Stimulated activated CD4-positive, alpha-beta T cell treated with anti-CD3 and anti-CD28 coated beads, Interleukin-1b, Interleukin-23, amount 100 ng/mL, for 1 hour (primary cell): ENCODE data around the gene TLE5.
A peak's percentile ranks its signal among the peaks of the same experiment; 100 is the strongest.
"Not testable (repeated sequence)": the region's sequence is repeated elsewhere in the genome, so short reads cannot be mapped to it uniquely, and the experiment has no call there.

ENCODE experiments used
- DNase-seq, 2 donors: peaks; one replicate each; pipeline ENCODE4 v3.0.0-alpha.2; 2020; ENCODE audit warnings: low read depth in 2 of 2

The TLE5 gene

DNA sequence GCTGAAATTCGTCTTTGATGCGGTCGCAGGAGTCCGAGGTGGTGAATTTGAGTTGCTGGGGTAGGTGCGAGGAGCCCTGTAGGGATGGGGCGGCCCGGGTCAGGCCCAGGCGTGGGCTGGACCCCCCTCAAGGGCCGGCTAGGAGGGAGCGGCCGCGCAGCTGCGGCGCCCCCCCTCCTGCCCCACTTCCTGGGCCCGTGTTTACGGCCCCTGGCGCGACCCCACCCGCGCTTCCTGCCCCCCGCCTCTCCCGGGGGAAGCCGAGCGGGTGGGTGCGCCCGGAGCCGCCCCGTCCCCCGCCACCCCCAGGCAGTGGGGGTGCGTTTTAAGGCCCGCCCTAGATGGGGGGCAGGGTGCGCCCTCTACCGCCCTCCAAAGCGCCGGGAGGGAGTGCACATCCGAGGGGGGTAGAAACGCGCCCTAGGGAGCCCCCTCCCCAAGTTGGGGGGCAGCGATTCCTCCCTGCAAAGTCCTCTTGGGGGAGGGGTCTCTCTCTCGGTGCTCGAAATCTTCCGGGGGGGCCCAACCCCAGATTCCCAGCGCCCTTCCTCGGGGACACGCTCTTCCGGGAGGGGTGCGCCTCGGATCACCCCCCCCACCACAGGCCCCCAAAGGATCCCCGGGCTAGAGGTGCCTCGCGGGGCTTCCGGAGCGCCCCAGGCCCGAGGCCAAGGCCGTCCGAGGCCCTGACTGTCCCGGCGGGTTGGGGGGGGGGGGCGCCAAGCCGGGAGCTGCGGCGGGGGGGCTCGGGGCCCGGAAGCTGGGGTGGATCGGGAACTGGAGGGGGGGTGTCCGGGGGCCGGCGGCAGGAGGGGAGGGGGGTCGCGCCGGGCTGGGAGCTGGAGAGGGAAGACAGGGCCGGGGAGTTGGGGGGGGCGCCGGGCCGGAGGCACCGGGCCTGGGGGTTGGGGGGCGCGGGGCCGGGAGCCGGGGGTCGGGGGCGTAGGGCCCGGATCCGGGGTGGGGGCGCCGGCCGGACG, 823 bp downstream of the TLE5 start:
- peak; percentile 48 to 57 for DNase-seq

DNA sequence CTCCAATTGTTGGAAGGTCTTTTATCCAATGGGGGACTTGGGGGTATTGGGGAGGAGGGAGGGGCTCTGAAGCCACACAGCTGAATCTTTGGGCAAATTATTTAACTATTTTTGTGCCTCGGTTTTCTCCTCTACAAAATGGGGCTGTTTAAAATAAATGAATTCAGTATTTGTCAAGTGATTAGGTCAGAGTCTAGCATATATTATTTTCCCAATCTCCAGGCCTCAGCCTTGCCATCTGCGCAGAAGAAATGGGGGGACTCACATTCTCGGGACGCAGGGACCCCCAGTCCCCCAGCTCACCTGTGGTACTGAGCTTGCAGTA, 1.5 kb downstream of the TLE5 start:
- no peak for DNase-seq

DNA sequence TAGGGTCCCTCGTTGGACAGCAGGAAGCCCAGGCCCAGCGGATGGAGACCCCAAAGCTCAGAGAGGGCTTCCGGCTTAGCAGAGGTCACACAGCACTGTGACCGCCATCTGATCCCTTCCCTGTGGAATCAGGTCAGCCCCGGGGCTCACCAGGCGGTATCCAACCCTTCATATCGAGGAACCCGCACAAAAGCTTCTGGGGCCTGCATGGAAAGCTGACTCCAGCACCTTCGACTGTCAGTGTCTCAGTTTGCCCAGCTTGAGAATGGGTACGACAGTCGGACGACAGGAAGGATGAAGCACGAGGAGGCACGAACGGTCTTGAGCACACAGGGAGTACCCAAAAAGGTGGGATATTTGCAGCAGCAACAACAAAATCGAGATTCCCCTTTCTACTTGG, 2.6 kb downstream of the TLE5 start:
- DNase-seq, result no peak

DNA sequence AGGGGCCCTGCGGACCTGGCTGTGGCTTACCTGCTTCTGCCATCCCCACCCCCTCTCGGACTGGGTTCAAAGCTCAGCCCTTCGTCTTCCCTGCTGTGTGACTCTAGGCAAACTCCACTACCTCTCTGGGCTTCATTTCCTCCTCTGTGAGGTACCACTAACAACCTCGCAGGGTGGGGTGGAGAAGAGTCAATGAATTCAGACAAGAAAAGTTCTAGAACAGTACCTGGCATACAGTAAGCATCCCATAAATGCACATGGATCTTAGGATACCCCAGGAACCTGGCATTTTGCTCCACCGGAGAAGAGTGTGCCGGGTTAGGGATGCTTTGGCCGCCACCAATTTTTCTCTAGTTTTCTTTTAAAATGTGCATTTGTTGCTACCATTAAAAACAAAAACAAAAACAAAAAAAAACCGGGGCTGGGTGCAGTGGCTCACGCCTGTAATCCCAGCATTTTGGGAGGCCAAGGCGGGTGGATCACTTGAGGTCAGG, 3.4 kb downstream of the TLE5 start:
- no peak for DNase-seq

DNA sequence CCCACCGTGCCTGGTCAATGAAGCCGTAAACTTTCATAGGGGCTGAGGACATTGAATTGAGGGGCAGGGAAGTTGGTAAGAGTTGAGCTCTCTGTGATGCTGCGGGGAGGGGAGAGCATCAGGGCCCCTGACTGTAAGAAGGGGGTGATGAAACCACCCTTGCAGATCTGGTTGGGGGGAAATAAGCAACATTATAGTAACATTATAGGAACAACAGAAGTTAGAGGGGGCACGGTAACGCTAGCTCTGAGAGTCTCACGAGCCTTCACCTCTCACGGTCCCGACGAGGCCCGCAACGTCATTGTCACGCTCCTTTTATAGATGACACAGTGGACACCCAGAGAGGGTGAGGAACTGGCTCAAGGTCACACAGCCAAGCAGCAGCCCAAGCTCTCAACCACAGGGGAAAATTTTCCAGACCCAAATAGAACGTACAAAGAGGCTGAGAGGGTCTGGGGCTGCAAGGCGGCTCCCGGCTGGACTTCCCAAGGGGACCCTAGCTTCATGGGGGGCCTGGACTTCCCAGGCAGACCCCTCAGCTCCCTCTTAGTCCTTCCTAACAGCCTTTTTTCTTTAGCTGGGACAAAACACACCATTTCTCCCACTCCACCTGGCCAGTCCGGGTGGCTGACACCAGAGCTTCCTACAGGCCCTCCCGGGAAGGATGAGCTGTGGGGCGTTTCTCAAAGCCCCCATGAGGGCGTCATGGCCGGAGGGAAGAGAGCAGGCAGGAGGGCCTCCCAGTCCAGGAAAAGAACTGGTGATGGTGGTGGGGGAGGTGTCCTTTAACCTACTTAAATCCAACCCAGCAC, 4.1 kb downstream of the TLE5 start:
- DNase-seq, result no peak

DNA sequence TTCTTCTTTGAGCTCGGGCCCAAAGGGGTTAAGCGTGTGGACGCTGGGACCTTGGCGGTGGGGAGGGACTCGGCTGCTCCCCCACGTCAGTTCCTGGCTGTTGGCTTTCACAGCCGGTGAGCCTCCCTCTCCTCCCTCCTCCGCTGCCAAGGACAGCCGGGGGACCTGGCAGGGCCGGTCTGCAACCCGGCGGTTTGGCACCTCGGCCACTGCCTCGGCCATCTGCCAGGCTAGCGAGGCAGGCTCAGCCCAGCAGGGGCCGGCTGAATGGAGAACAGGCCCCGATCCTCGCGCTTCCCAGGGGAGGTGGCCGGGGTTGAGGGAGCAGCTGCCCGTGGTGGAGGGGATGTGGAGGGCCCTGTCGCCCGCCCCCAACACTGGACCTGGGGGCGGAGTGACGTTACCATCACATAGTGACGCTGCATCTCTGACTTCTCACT, 5.0 kb downstream of the TLE5 start:
- DNase-seq, result no peak

DNA sequence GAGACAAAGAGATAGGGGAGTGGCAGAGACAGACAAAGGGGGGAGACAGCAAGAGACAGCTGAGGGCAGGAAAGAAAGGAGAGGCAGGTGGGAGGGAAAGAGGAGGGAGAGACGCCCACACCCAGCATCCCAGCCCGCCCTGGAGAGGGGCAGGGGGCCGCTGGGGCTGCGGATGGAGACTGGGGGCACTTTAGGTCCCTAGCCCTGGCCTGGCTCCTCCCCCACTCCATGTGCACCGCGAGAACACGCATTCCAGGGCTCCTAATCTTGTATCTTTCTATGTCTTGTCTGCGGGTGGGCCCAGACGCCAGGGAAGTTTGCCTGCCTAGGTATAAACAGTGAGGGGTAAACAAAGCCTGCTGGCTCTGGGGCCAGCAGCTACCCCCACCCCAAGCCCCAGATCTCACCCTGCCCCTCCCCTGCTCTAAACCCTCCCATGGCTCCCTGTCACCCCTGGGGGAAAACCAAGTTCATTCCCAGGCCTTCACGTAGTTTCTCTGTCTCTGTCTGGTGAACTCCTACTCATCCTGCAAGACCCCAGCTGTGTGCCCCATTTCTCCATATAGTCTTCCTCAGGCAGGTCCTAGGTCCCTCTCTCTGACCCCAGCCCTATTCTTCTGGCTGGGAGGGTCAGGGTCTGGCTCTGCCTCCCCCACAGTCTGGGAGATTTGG, 5.7 kb downstream of the TLE5 start:
- DNase-seq, result no peak

DNA sequence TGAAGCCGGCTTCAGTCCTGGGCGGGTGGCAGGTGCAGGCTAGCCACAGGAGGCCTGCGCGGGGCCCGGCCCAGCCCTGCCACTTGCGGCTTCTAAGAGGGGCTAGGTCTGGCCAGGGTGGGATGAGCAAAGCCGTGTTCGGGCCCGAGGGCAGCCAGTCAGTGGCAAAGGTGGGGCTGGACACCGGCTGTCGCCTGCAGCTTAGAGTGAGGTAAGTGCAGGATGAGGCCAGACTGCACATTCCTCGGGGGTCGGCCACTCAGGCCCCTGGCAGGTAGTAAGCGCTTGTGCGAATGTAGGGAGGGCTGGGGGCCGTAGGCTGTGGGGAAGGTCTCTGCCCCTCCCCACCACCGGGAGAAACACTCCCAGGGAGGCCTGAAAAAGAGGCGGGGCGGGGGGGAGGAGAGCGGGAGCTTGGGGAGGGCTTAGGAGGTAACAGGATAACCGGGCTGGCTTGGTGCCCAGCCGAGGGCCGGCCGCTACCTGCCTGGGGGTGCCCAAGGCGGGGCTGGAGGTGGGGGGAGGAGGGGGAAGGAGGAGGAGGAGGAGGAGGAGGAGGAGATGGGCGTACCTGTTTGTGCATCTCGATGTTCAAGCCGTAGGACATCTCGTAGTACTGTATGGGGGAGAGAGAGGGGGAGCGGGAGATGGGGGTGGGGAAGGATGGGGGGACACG, 6.4 kb downstream of the TLE5 start:
- no peak for DNase-seq

DNA sequence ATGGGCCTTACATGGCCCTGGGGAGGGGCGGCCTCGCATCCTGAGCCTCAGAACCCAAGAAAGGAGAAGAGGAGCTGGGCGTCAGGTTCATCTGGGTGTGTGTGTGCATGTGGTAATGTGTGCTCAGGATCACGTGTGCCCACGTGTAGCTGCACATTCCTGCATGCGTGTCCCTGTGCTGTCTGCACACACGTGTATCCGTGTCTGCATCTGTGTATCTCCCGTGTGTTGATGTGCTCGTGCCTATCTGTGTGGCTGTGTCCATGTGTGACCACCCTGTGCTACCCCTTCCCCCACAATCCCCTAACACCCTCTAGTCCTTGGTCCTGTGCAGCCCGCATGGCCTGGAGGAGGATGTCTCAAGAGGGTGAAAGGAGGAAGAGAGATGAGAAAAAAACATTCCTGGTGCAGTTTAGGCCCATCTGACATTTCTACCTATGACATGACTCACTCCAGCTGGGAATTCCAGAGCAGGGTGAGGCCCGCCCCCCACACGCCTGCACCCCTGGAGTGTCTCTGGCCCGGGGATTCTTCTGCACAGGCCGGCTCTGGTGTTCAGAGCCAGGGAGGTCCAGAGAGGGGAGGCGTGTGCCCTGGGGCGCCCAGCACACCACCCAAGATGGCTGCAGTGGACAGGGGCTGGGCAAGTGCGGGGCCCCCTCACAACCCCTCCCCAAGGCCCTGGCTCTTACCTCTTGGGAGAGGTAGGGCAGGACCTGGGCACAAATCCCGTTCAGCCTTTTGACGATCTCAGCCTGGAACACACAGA, 7.1 kb downstream of the TLE5 start:
- no peak for DNase-seq

DNA sequence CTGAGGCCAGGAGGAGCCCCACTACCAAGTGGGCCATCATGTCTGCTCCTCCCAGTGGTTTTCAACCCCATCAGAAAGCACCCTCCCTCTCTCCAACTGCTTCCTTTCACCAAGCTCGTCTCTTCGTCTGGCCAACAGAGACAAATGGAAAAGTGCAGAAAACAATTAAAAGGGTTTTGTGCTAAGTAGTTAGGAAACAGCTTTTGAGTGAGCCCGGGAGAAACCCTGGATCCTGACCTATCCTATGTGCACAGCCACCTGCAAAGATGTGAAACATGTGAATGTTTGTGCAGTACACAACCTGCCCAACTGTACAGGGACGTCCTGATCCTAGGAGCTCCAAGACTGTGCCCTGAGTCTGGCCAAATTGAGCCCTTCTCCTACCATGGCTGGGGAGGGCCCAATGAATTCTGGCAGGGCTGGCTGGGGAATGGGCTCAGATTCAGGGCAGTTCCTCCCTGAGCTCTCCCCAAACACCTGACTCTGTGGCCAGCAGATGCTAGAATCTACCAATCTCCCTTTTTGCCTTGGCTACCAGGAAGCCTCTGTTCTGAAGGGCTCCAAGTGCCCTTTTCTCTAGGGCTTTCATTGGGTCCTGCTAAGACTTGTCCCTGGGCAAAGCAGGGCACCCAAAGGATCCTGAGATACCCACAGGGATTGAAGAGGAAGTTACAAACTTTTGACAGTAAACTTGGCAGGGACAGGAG, 7.9 kb downstream of the TLE5 start:
- DNase-seq, result no peak

DNA sequence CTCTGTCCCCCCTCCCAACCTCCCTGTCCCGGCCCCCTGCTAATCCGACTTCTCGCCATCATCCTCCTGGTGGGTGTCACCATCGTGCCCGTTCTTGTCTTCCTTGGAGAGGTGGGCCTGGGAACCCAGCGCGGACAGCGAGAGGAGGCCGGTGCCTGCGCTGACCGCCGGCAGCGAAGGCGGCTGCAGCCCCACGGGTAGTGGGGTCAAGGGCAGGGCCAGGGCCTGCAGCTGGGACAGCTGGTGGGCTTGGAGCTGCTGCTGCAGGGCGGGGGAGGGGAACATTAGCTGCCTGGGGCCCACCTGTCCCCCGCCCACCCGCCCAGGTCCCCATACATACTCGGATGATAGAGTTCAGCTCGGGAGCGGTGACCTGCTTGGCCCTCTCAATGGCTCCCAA, 8.5 kb downstream of the TLE5 start:
- DNase-seq, result no peak

DNA sequence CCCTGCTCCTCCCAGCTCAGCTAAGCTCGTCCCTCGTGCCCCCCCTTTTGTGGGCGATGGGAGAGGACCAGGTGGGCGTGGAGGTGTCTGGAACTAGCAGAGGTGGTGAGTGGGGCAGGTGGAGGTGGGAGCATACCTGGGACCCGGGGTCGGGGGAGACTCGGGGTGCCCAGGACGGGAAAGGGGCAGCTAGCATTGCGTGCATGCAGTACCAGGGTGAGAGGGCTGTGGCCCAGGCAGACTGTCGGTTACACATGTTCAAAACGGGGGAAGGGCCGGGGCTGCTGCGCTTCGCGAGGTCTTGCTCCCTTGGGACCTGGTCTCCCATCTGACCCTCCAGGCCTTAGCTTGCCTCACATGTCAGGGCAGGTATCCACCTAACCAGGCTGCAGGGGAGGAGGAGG, 9.1 kb downstream of the TLE5 start:
- no peak for DNase-seq

DNA sequence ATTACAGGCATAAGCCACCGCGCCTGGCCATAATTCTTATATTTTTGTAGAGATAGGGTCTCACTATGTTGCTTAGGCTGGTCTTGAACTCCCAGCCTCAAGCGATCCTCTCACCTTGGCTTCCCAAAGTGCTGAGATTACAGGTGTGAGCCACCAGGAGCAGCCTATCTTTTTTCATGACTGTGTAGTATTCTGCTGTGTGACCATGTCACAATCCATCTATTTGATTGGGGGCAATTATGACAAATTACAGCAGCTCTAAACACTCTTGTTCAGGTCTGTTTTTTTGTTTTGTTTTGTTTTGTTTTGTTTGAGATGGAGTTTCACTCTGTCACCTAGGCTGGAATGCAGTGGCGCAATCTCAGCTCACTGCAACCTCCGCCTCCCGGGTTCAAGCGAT, 12.3 kb downstream of the TLE5 start:
- not testable (repeated sequence) for DNase-seq

DNA sequence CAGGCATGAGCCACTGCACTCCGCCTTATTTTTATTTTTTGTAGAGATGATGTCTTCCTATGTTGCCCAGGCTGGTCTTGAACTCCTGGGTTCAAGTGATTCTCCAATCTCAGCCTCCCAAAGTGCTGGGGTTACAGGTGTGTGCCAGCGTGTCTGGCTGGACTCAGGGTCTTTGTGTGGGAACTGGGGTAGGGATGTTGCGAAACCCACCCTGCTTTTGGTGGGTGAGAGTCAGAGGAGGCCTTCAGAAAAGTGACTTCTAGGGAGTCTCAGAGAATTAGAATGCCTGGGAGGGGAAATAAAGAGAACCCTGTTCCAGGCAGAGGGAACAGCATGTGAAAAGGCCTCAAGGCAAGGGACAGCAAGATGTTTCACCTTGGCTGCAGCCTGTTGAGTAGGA, 13.2 kb downstream of the TLE5 start:
- DNase-seq, result no peak

DNA sequence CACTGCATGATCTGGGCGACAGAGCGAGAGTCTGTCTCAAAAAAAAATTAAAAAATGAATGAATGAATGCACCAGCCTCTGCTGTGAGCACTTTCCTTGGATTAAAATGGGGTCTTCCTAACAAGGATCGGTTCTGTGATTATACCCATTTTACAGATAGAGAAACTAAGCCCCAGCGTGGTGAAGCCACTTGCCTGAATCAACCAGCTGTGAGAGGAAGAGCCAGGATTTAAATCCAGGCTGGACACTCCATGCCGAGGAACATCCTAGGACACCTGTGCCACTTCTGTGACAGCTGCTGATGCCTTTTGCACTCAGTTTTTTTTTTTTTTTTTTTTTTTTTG, 14.1 kb downstream of the TLE5 start:
- DNase-seq, result no peak

DNA sequence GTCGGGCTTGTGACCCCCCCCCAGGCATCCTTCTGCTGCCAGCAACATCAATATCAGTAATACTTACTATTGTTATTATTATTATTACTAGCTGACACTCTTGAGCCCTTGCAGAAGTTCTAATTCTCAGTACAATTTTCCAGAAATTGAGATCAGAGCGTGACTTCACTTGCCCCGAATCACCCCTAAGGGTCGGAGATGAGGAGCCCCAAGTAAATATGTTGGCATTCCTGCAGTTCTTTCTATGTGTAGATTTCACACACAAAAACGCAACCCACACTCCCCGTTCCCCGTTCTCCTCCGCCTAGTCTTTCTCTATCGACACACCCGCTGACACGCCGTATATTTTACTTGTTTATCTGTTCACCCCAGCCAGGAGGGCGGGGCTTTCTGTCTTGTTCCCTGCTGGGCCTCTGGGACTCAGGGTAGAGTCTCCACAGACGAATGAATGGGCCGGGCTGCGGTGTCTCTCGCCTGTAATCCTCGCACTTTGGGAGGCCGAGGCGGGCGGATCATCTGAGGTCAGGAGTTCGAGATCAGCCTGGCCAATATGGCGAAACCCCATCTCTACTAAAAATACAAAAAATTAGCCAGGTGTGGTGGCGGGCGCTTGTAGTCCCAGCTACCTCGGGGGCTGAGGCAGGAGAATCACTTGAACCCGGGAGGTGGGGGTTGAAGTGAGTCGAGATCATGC, 14.7 kb downstream of the TLE5 start:
- peak; percentile 28 to 42 for DNase-seq

DNA sequence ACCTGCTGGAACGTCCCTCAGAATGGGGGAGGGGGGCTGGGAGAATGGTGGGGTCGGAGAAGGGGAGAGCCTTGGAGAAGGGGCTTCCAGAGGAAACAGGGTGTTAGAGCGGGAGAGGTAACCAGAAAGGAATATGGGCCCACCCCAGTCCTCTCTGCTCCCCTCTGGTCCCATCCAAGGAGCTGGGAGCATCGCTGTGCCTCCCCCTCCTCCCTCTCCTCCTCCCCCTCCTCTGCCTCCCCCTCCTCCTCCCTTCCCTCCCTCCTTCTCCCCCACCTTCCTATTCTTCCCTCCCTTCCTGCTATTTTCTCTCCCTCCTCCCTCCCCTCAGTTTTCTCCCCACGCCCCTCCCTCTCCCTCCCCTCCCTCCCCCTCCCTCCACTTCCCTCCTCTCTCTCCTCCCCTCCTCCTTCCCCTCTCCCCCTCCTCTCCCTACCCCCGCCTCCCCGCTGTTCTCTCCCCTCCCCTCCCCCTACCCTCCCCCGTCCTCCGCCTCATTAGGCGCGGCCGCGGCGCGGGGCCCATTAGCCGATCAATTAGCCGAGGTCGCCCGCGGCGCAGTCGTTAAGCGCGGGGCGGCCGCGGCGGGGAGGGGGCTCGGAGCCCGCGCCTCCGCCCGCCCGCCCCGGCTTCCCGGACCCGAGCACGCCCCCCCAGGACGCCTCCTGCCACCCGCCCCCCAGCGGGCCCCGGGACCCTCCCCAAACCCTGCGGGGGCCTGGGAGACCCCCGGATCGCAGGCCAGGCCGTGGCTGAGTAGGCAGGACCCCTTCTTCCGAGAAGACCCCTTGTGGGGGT, 15.4 kb downstream of the TLE5 start:
- no peak for DNase-seq

DNA sequence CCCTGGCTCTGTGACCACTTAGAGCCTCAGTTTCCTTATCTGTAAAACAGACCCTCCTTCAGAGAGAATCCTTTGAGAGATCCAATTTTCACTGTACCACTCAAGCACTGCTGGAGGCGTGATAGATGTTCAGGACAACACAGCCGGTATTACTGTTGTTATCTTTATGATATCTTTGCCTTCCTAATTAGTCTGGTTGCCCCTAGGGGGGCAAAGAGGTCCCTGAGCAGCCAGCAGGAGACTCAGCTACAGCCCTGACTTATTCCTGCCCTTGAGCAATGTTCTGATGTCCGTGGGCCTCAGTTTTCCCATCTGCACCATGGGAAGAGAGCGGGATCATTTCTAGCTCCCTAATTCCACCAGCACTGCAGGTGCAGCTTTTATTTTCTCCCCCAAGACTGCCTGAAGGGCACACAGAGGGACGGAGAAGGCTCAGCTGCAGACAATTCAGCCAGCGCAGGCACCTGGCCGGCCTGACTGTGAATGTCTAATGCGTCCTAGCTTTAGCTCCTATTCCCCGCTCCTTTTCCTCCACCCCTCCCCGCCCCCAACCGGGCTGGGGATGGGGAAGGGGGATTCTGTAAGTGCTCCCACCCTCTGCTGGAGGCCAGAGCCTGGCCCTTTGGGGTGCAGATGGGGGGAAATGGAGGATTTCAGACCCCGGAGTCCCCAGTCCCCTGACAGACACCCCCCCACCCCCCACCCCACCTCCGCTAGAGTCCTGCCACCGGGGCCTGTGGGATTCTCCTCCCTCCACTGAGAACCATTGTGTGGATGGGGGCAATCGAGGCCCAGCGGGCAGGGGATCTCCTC, 16.2 kb downstream of the TLE5 start:
- no peak for DNase-seq
